MM.1S (cell line): ENCODE measurements around the gene ARHGAP35.

ENCODE experiments used
- CTCF ChIP-seq: fragments of 300-600 bp; sonication (generic); IDR thresholded peaks from 2 replicates; pipeline ENCODE4 v1.5.1; 2016; ENCODE audit warnings: antibody characterized with exemption, low read length, mixed read lengths
- EZH2 ChIP-seq: fragments of 300-600 bp; sonication (generic); optimal IDR thresholded peaks from 2 replicates; pipeline ENCODE3; 2017; ENCODE audit warnings: low read depth, mild to moderate bottlenecking, antibody characterized with exemption, low read length, mixed read lengths
- EZH2phosphoT487 ChIP-seq: fragments of 300-600 bp; sonication (generic); IDR thresholded peaks from 2 replicates; pipeline ENCODE4 v1.6.1; 2018; ENCODE audit warnings: antibody characterized with exemption, low read length

- TF ChIP-seq CTCF: no peak
- TF ChIP-seq EZH2: no peak
- TF ChIP-seq EZH2phosphoT487: no peak
These were observed 11.2 kb upstream of the ARHGAP35 start for GRCh38 chr19:46849610-46850009.
